HPDE6-E6E7 (cell line): ENCODE data around the gene RAB8A.

Experiments used
- DNase-seq: peaks from one replicate; pipeline ENCODE4 v3.0.0; 2011; ENCODE audit warnings: missing footprints; ENCODE audit errors: extremely low spot score

The RAB8A gene

GRCh38 chr19:16111160-16111908 lies at the start of gene RAB8A:
TSS of gene RAB8A (plus strand) at chr19:16111889. CDS start at chr19:16111902, 13 bp downstream.
- peak; percentile 100 for DNase-seq

- DNase-seq: no peak
These were observed 49.7 kb upstream of the RAB8A start for GRCh38 chr19:16061943-16062342.

- no peak for DNase-seq
These were observed 48.9 kb upstream of the RAB8A start for GRCh38 chr19:16062789-16063188.

- DNase-seq: no peak
These were observed 47.3 kb upstream of the RAB8A start for GRCh38 chr19:16064209-16064889.

- no peak for DNase-seq
These were observed 45.0 kb upstream of the RAB8A start for GRCh38 chr19:16066611-16067104.

- DNase-seq: peak; percentile 84
These were observed 44.3 kb upstream of the RAB8A start for GRCh38 chr19:16067205-16067938.

- DNase-seq: no peak
These were observed 42.9 kb upstream of the RAB8A start for GRCh38 chr19:16068696-16069259.

- DNase-seq: no peak
These were observed 41.8 kb upstream of the RAB8A start for GRCh38 chr19:16069813-16070365.

GRCh38 chr19:16070366-16070990 lies 41.2 kb upstream of the RAB8A start:
- peak; percentile 64 for DNase-seq

GRCh38 chr19:16071072-16071691 lies 40.5 kb upstream of the RAB8A start:
- DNase-seq: no peak

GRCh38 chr19:16073481-16073880 lies 38.2 kb upstream of the RAB8A start:
- no peak for DNase-seq

- no peak for DNase-seq
These were observed 37.7 kb upstream of the RAB8A start for GRCh38 chr19:16073988-16074387.

- no peak for DNase-seq
These were observed 37.0 kb upstream of the RAB8A start for GRCh38 chr19:16074488-16075365.

- no peak for DNase-seq
These were observed 36.1 kb upstream of the RAB8A start for GRCh38 chr19:16075430-16076153.

- no peak for DNase-seq
These were observed 35.3 kb upstream of the RAB8A start, which contains the start of gene TPM4 for GRCh38 chr19:16076154-16076957. TSS of gene TPM4 (plus strand) at chr19:16076495. CDS start at chr19:16076566, 71 bp downstream.

GRCh38 chr19:16076958-16077611 lies 34.6 kb upstream of the RAB8A start:
- no peak for DNase-seq

- DNase-seq: no peak
These were observed 33.5 kb upstream of the RAB8A start for GRCh38 chr19:16077984-16078758.
